Measurements from ENCODE around the gene DNAJC3. TPM values are rescaled to one million over a fixed set of nuclear protein-coding genes. Genes with fewer than 3 reads are reported as not detected.

The DNAJC3 gene
- total and polyA plus RNA-seq, 2 of the 8 experiments (the other 6 are each of a cell fraction or from before 2014, with no cell fraction given) = 4.3 to 24.1 TPM

GRCh38 chr13:95716231-95716630 is 39.3 kb downstream of the DNAJC3 start (continued):
- TF ChIP-seq E2F6 (IDR thresholded peaks at IDR 0.05) (no peak), HDAC6 (IDR thresholded peaks at IDR 0.05; ENCODE audit: low read depth, low read length) (no peak), CHD7 (IDR thresholded peaks at IDR 0.05; ENCODE audit: insufficient replicate concordance, low read length) (no peak), YY1 (IDR thresholded peaks at IDR 0.05; ENCODE audit: low read depth, low read length) (no peak)
